GM12801 (cell line): Measurements from ENCODE around the gene PRR12.

Experiments used
- CTCF ChIP-seq: IDR thresholded peaks from one replicate; pipeline ENCODE4 v1.5.1; 2011; ENCODE audit warnings: control low read depth; ENCODE audit not compliant: insufficient read length; ENCODE audit errors: extremely low read depth

The PRR12 gene

GRCh38 chr19:49632576-49632975 lies 41.6 kb downstream of the PRR12 start:
- no peak for TF ChIP-seq CTCF

- TF ChIP-seq CTCF = no peak
These were observed 44.7 kb downstream of the PRR12 start for GRCh38 chr19:49635530-49636232.

- no peak for TF ChIP-seq CTCF
These were observed 45.4 kb downstream of the PRR12 start for GRCh38 chr19:49636233-49636932.

GRCh38 chr19:49637821-49638738 lies 47.1 kb downstream of the PRR12 start:
- no peak for TF ChIP-seq CTCF

GRCh38 chr19:49639401-49640112 lies 48.6 kb downstream of the PRR12 start:
- TF ChIP-seq CTCF = no peak

GRCh38 chr19:49640113-49640898 lies 49.3 kb downstream of the PRR12 start, which contains the start of gene RRAS:
TSS of gene RRAS (minus strand) at chr19:49640143. CDS start at chr19:49640098, 45 bp downstream.
- TF ChIP-seq CTCF = no peak
